WERI-Rb-1 (cell line): ENCODE data around the gene UGP2.

Experiments used
- DNase-seq: peaks from one replicate; pipeline ENCODE4 v3.0.0-alpha.2; 2020
- H3K27ac ChIP-seq: fragments of 250-450 bp; sonication (Bioruptor Pico); 2 replicates; pipeline ENCODE4 v1.5.1; 2020; ENCODE audit warnings: mild to moderate bottlenecking, moderate library complexity
- H3K27me3 ChIP-seq: fragments of 250-450 bp; sonication (Bioruptor Pico); 2 replicates; pipeline ENCODE4 v1.5.1; 2021; ENCODE audit warnings: mild to moderate bottlenecking, low read depth, moderate library complexity; ENCODE audit not compliant: insufficient read depth, severe bottlenecking
- H3K36me3 ChIP-seq: fragments of 250-450 bp; sonication (Bioruptor Pico); 2 replicates; pipeline ENCODE4 v1.5.1; 2020; ENCODE audit warnings: mild to moderate bottlenecking, moderate library complexity
- H3K4me3 ChIP-seq: 2 replicates; pipeline ENCODE4 v1.5.1; 2011; ENCODE audit warnings: low read depth, mild to moderate bottlenecking, control low read depth, low read length
- H3K9me3 ChIP-seq: fragments of 250-450 bp; sonication (Bioruptor Pico); 2 replicates; pipeline ENCODE4 v1.5.1; 2021; ENCODE audit warnings: mild to moderate bottlenecking, moderate library complexity; ENCODE audit not compliant: severe bottlenecking
- TF ChIP-seq, protein P1 (sequence below): IDR thresholded peaks from 2 replicates; pipeline ENCODE4 v1.5.1; 2011; ENCODE audit warnings: low read depth, mild to moderate bottlenecking, control low read depth, inconsistent platforms, low read length

The UGP2 gene

DNA sequence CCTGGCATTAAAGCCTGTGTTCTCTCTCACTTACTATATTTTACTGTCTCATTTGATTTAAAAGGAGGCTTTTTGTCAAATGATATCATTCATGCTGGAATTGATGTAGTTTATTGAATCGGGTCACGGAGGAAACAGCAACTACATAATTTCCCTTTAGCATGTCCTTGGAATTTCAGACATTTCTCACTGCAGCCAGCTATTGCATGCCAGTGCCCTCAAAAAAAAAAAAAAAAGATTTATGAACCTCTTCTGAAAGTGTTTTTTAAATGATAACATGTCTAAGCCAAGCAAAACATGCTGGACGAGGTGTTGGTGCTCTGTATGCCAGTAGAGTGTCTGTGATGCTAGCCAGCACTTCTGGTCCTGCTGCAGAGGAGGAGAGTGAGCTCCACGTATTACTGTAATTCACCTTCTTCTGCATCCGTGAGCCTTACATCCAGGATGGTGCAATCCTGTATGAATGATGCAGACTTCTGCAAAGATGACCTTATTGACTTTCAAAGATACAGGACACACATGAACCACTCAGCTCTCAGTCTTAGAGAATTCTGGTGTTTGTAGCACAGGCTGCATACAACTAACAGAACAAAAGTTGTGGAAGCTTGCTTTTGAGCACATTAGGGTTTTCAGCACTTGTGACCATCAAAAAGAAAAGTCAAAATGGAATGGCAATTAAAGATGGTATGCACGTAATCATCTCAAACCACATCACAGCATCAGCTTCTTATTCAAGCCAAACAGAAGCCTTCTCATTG is 31.1 kb downstream of the UGP2 start:
- peaks cover 19% of the 10 kb centered on the region; the same call in 1 of the 2 replicates for H3K36me3 ChIP-seq

DNA sequence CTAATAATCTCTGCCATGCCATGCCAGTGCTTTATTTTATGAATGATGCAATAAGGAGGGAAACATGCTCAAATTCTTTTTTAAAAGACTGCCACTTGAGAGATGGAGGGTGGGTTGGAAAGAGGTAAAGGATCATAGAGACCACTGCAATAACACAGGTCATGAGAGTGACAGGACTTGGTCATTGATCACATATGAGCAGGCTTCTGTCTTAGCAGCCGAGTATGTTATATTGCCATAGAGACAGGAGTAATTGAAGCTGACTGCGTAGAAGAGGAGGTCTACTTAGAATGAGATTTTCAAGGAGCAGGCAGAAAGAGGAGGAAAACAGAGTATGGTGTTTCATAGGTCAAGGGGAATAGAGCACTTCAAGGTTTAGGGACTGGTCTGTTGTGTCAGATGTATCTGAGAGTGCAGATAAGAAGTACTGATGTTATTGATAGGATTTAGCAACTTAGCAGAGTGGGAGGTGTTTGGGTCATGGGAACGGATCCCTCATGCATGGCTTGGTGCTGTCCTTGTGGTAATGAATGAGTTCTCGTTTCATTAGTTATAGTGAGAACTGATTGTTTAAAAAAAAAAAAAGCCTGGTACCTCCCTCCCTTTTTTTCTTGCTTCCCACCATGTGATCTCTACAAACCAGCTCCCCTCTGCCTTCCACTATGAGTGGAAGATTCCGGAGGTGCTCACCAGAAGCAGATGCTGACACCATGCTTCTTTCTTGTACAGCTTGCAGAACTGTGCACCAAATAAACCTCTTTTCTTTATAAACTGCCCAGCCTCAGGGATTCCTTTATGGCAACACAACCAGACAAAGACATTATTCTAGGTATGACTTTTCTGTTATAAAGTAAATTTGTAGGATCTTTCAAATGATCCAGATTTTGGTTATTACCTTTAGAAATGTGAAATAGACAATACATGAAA is 32.8 kb downstream of the UGP2 start:
- H3K27ac ChIP-seq = no peak overlapping the region
- H3K27me3 ChIP-seq = no peaks in the 10 kb centered on the region
- H3K36me3 ChIP-seq = peaks cover 17% of the 10 kb centered on the region; the same call in 1 of the 2 replicates
- DNase-seq = no peak
- H3K4me3 ChIP-seq = no peak overlapping the region
- TF ChIP-seq, protein P1, sequence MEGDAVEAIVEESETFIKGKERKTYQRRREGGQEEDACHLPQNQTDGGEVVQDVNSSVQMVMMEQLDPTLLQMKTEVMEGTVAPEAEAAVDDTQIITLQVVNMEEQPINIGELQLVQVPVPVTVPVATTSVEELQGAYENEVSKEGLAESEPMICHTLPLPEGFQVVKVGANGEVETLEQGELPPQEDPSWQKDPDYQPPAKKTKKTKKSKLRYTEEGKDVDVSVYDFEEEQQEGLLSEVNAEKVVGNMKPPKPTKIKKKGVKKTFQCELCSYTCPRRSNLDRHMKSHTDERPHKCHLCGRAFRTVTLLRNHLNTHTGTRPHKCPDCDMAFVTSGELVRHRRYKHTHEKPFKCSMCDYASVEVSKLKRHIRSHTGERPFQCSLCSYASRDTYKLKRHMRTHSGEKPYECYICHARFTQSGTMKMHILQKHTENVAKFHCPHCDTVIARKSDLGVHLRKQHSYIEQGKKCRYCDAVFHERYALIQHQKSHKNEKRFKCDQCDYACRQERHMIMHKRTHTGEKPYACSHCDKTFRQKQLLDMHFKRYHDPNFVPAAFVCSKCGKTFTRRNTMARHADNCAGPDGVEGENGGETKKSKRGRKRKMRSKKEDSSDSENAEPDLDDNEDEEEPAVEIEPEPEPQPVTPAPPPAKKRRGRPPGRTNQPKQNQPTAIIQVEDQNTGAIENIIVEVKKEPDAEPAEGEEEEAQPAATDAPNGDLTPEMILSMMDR = no peak
- H3K9me3 ChIP-seq = no peaks in the 10 kb centered on the region

More for the DNA sequence above, 31.1 kb downstream of the UGP2 start:
- no peak overlapping the region for H3K27ac ChIP-seq
- TF ChIP-seq, protein P1 = no peak
- H3K27me3 ChIP-seq = no peaks in the 10 kb centered on the region
- H3K4me3 ChIP-seq = no peak overlapping the region
- no peak for DNase-seq
- H3K9me3 ChIP-seq = no peaks in the 10 kb centered on the region

DNA sequence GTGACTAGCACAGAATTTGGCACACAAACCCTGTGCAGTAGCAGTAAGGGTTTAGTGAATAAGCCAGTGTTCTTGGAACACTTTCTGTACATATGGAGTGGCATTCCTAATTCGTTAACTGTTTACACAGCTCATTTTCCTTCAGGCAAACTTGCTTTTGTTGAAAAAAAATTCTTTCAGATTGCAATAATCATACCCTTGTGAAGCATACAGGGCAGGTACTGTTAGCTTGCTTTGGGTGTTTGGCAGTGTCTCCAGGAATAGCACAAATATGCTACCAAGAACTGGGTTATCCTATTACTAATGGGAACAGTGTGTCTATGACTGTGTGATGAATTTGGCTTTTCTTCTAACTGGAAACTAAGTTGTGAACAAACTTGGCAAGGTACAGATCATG is 33.4 kb downstream of the UGP2 start:
- DNase-seq = no peak
- TF ChIP-seq, protein P1 = no peak
- H3K4me3 ChIP-seq = no peak overlapping the region
- no peaks in the 10 kb centered on the region for H3K27me3 ChIP-seq
- H3K36me3 ChIP-seq = peaks cover 17% of the 10 kb centered on the region; the same call in 1 of the 2 replicates
- H3K27ac ChIP-seq = no peak overlapping the region
- H3K9me3 ChIP-seq = no peaks in the 10 kb centered on the region

DNA sequence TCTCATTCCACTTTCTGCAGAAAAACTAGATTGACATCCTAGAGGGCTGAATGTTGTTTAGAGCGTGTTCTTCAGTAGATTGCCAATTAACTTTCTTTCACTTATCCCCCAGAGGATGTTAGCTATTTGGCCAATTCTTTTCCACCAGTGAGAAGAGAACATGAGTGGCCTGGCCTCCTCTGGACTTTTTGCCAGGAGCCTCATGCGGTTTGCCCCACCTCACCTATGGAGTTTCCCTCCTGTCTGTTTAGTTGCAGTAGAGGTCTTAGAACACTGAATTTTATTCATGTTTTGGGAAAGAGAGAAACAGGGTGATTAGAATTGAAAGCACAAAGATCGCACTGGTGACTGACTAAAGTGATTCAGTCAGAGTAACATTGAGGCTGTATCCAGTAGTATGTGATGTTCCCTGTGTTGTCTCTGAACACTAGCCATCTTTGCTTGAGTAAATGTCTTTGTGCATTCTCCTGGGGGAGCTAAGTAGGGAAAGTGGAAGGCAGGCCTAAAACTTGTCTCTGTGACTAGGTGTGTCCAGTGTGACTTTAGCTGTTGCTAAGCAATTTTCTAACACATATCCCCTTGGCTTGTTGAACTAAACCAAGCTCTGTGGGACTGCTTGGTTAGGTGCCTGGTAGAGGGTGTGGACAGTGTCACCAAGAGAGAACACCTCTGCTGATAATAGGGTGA is 34.0 kb downstream of the UGP2 start:
- peaks cover 17% of the 10 kb centered on the region; the same call in 1 of the 2 replicates for H3K36me3 ChIP-seq

DNA sequence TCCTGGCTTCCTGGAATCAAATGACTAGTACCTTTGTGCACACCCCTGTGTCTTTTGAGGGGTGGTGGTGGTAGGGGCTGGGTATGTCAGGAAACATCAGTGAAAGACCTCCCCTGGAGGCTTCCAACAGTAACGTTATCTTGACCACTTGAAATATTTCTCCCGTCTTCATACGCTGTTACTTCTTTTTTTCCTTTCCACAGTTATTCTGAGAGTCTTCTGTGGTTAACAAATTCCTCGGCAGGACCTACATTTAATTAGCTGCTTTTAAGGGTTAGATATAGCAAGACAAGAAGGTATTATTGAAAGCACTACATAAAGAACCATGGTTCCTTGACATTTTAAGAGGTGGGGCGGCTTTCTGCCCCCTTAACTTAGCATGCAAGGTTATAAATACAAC is 34.6 kb downstream of the UGP2 start:
- Histone ChIP-seq H3K27ac (no peak overlapping the region), H3K9me3 (no peaks in the 10 kb centered on the region), H3K4me3 (no peak overlapping the region), H3K36me3 (peaks cover 17% of the 10 kb centered on the region; the same call in 1 of the 2 replicates), H3K27me3 (no peaks in the 10 kb centered on the region)
- no peak for DNase-seq
- TF ChIP-seq, protein P1 = no peak

More for the DNA sequence above, 34.0 kb downstream of the UGP2 start:
- DNase-seq = no peak
- Histone ChIP-seq H3K9me3 (no peaks in the 10 kb centered on the region), H3K27ac (no peak overlapping the region), H3K27me3 (no peaks in the 10 kb centered on the region), H3K4me3 (no peak overlapping the region)
- TF ChIP-seq, protein P1 = no peak
